Activated T-cell treated with anti-CD3 and anti-CD28 coated beads for 48 hours (primary cell): ENCODE results near the gene KCNIP3.
"Not testable (repeated sequence)": the region's sequence is repeated elsewhere in the genome, so short reads cannot be mapped to it uniquely, and the experiment has no call there.

Experiments
- DNase-seq: peaks from one replicate; pipeline ENCODE4 v3.0.0-alpha.2; 2020; ENCODE audit warnings: low read depth

The KCNIP3 gene

GRCh38 chr2:95296880-95297487 is at the start of gene KCNIP3:
TSS of gene KCNIP3 (plus strand) at chr2:95297347. CDS start at chr2:95297439, 92 bp downstream.
- DNase-seq: no peak

GRCh38 chr2:95258271-95258670 is 38.9 kb upstream of the KCNIP3 start:
- DNase-seq: no peak

GRCh38 chr2:95260028-95261023 is 36.8 kb upstream of the KCNIP3 start:
- no peak for DNase-seq

- DNase-seq: no peak
These were observed 35.5 kb upstream of the KCNIP3 start for GRCh38 chr2:95261602-95262001.

GRCh38 chr2:95262896-95263542 is 34.1 kb upstream of the KCNIP3 start:
- DNase-seq: no peak

- DNase-seq: no peak
These were observed 32.5 kb upstream of the KCNIP3 start for GRCh38 chr2:95264624-95265023.

GRCh38 chr2:95265182-95265581 is 32.0 kb upstream of the KCNIP3 start:
- no peak for DNase-seq

- no peak for DNase-seq
These were observed 30.2 kb upstream of the KCNIP3 start for GRCh38 chr2:95266781-95267430.

- DNase-seq: no peak
These were observed 29.5 kb upstream of the KCNIP3 start for GRCh38 chr2:95267458-95268210.

GRCh38 chr2:95268211-95269035 is 28.7 kb upstream of the KCNIP3 start:
- DNase-seq: no peak

GRCh38 chr2:95269036-95269680 is 28.0 kb upstream of the KCNIP3 start:
- no peak for DNase-seq

- DNase-seq: not testable (repeated sequence)
These were observed 27.4 kb upstream of the KCNIP3 start for GRCh38 chr2:95269745-95270144.

GRCh38 chr2:95270541-95271081 is 26.5 kb upstream of the KCNIP3 start:
- DNase-seq: no peak

- no peak for DNase-seq
These were observed 25.7 kb upstream of the KCNIP3 start for GRCh38 chr2:95271381-95271971.

- no peak for DNase-seq
These were observed 24.8 kb upstream of the KCNIP3 start for GRCh38 chr2:95272299-95272751.

- DNase-seq: no peak
These were observed 24.4 kb upstream of the KCNIP3 start for GRCh38 chr2:95272781-95273180.

GRCh38 chr2:95273566-95274290 is 23.4 kb upstream of the KCNIP3 start:
- no peak for DNase-seq
